Liver (tissue), 3 donors: ENCODE measurements around the gene ACVR2A.

Experiments
- ATF3 ChIP-seq: IDR thresholded peaks from 2 replicates; pipeline ENCODE4 v1.6.1; 2016; ENCODE audit warnings: antibody characterized with exemption
- CTCF ChIP-seq: fragments of 150-350 bp; IDR thresholded peaks from 2 replicates; pipeline ENCODE4 v1.5.1; 2017; ENCODE audit warnings: improper control_type of control experiment, low read depth, low read length; ENCODE audit not compliant: missing input control
- GABPA ChIP-seq, 2 donors: IDR thresholded peaks in 1 of 2; conservative IDR thresholded peaks in 1 of 2; 2 replicates each; pipeline ENCODE4 v1.6.1; 2016; ENCODE audit warnings: antibody characterized with exemption in 2 of 2, mild to moderate bottlenecking in 1 of 2, moderate library complexity in 1 of 2
- MAX ChIP-seq: IDR thresholded peaks from 2 replicates; pipeline ENCODE4 v1.6.1; 2016; ENCODE audit warnings: antibody characterized with exemption
- RAD21 ChIP-seq, 2 donors: IDR thresholded peaks; 2 replicates each; pipeline ENCODE4 v1.6.1; 2016; ENCODE audit warnings: antibody characterized with exemption in 2 of 2, mild to moderate bottlenecking in 2 of 2
- REST ChIP-seq: IDR thresholded peaks from 2 replicates; pipeline ENCODE4 v1.6.1; 2016; ENCODE audit warnings: antibody characterized with exemption, mild to moderate bottlenecking
- RXRA ChIP-seq, 2 donors: IDR thresholded peaks; 2 replicates each; pipeline ENCODE4 v1.6.1; 2017 to 2018; ENCODE audit warnings: antibody characterized with exemption in 2 of 2, mild to moderate bottlenecking in 1 of 2
- SP1 ChIP-seq: IDR thresholded peaks from 2 replicates; pipeline ENCODE4 v1.6.1; 2018; ENCODE audit warnings: antibody characterized with exemption, mild to moderate bottlenecking
- TAF1 ChIP-seq: conservative IDR thresholded peaks from 2 replicates; pipeline ENCODE4 v1.6.1; 2016; ENCODE audit warnings: antibody characterized with exemption, mild to moderate bottlenecking
- YY1 ChIP-seq: IDR thresholded peaks from 2 replicates; pipeline ENCODE4 v1.6.1; 2016; ENCODE audit warnings: antibody characterized with exemption, mild to moderate bottlenecking
- ZBTB33 ChIP-seq: IDR thresholded peaks from 2 replicates; pipeline ENCODE4 v1.6.1; 2016; ENCODE audit warnings: antibody characterized with exemption
- donor health status: healthy.
- donor health status: healthy.

GRCh38 chr2:147952118-147952517 lies 107.3 kb downstream of the ACVR2A start:
- TF ChIP-seq CTCF (no peak), ATF3 (no peak), GABPA (IDR thresholded peaks at IDR 0.05 in 1 of 2, conservative IDR thresholded peaks at IDR 0.05 in 1 of 2) (no peak), REST (no peak), ZBTB33 (no peak), TAF1 (no peak), YY1 (no peak), SP1 (no peak), MAX (no peak), RAD21 (IDR thresholded peaks at IDR 0.05) (no peak), RXRA (IDR thresholded peaks at IDR 0.05) (no peak)
